IPS DF 19.7 (cell line): ENCODE results near the gene VARS1.

Experiments
- DNase-seq: peaks from one replicate; pipeline ENCODE4 v3.0.0-alpha.2; 2013; ENCODE audit warnings: low read depth, low spot score

The VARS1 gene

GRCh38 chr6:31771992-31772358 is 23.6 kb downstream of the VARS1 start:
- no peak for DNase-seq

GRCh38 chr6:31770860-31771259 is 24.7 kb downstream of the VARS1 start:
- DNase-seq: no peak

- no peak for DNase-seq
Measured at GRCh38 chr6:31769684-31770371, 25.7 kb downstream of the VARS1 start.

GRCh38 chr6:31768363-31769257 is 26.9 kb downstream of the VARS1 start:
- DNase-seq: no peak

- no peak for DNase-seq
Measured at GRCh38 chr6:31767096-31767645, 28.4 kb downstream of the VARS1 start.

- no peak for DNase-seq
Measured at GRCh38 chr6:31765910-31766794, 29.4 kb downstream of the VARS1 start.

GRCh38 chr6:31765559-31765909 is 30.0 kb downstream of the VARS1 start:
- no peak for DNase-seq

- DNase-seq: no peak
Measured at GRCh38 chr6:31764198-31764597, 31.4 kb downstream of the VARS1 start.

GRCh38 chr6:31763619-31763940 is 32.0 kb downstream of the VARS1 start:
- DNase-seq: no peak

GRCh38 chr6:31762878-31763618 is 32.5 kb downstream of the VARS1 start:
- DNase-seq: no peak

- DNase-seq: no peak
Measured at GRCh38 chr6:31762356-31762755, 33.2 kb downstream of the VARS1 start, which contains the start of gene SAPCD1. Gene SAPCD1 (plus strand): TSS chr6:31762656. CDS start chr6:31763055, 399 bp downstream.

- no peak for DNase-seq
Measured at GRCh38 chr6:31761343-31761742, 34.2 kb downstream of the VARS1 start.

- DNase-seq: no peak
Measured at GRCh38 chr6:31760790-31761189, 34.8 kb downstream of the VARS1 start.

GRCh38 chr6:31758281-31758680 is 37.3 kb downstream of the VARS1 start:
- no peak for DNase-seq

GRCh38 chr6:31752739-31753319 is 42.7 kb downstream of the VARS1 start:
- no peak for DNase-seq

- no peak for DNase-seq
Measured at GRCh38 chr6:31750411-31751022, 45.0 kb downstream of the VARS1 start.

GRCh38 chr6:31749301-31750036 is 46.1 kb downstream of the VARS1 start:
- no peak for DNase-seq
